Inflammatory macrophage treated with lipopolysaccharide for 4 hours (primary cell): ENCODE results near the gene PALLD.
A peak's percentile ranks its signal among the peaks of the same experiment; 100 is the strongest.
"Not testable (repeated sequence)": the region's sequence is repeated elsewhere in the genome, so short reads cannot be mapped to it uniquely, and the experiment has no call there.

Experiments
- DNase-seq: peaks from one replicate; pipeline ENCODE4 v3.0.0-alpha.2; 2020

Gene PALLD

DNA sequence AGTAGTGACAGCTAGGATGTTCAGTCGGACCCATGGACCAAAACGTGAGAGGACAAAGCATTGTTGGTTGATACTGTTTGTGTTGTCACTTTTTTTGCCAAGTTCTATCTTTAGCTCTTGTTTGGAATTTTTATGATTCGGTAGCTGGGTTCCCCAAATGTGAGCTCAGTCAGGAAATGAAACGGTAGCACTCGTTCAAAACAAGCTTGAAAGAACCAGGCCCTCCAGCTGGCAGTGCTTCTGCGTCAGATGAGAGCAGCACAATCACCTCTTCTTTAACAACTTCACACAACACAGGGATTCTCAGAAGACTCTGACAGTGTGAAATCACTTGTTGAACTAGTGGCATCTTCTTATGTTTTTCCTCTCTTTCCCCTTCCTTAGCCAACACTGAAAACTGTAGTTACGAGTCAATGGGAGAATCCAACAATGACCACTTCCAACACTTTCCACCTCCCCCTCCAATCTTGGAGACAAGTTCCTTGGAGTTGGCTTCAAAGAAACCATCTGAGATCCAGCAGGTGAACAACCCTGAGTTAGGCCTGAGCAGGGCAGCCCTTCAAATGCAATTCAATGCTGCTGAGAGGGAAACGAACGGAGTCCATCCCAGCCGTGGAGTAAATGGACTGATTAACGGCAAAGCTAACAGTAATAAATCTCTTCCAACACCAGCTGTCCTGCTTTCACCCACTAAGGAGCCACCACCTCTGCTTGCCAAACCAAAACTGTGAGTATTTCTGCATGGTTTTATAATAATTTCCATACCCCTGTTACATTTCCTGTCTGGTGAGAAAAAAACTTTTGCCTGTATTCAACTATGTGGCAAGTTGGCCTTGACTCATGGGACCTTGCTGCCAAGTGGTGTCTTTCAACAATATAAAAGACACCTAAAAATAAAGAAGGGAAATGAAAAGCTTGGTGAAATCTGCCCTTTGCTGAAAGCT is 214.6 kb downstream of the PALLD start:
- DNase-seq = peak; percentile 81

DNA sequence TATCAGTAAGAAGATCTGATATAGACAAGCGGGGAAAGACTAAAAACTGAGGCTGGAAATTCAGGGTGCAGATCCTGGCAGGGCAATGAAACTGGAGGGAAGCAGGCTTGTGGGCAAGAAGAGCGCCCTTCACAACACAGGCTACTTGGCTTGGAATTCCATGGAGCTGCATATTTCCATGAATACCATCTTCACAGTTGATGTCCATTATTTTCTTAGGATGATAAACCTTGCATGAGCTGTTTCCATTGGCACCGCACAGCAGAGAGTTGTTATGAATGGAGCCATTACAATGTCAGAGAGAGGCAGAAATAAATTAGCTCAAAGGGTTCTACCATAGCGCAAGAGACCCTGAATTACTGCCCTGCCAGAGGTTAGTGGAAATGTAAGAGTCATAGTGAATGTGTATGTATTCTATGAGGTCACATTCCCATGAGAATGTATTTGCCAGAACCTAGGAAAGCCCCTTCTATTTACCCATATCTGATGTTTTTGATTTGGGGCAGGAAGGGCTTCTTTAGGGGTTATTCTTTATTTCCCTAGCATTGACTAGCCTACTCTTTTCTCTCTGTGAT is 215.6 kb downstream of the PALLD start:
- DNase-seq = peak; percentile 67

DNA sequence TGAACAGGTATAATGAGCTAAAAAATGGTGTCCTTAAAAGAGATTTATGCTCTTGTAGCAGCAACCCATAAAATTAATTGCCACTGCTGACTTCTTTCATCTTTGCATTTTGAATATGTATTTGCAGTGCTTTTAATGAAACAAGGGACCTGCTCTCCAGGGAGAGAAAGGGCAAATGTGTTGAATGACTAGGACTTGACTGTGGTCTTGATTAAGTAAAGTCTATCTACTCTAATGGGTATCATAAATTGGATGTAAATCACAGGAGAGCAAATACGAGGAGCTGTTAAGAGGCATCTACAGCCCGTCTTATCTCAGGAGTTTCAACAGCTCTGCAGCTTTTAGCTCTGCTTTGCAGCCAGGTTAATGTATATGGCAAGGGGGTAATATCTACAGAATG is 216.4 kb downstream of the PALLD start:
- DNase-seq = no peak

DNA sequence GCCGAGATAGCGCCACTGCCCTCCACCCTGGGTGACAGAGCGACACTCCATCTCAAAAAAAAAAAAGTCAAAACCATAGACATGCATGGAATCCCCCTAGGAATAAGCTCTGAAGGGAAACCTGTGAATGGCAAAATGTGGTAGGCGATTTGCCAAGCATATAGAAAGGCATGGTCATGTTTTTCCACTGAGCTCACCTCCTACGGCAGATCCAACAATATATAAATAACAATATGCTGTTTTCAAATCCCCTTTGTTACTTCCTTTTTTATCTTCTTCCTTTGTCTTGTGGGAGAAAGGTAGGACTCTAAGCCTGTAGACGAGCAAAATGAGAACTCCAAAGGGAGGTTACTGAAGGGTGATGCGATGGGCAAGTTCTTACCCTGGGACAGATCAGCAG is 219.0 kb downstream of the PALLD start:
- peak; percentile 59 for DNase-seq

DNA sequence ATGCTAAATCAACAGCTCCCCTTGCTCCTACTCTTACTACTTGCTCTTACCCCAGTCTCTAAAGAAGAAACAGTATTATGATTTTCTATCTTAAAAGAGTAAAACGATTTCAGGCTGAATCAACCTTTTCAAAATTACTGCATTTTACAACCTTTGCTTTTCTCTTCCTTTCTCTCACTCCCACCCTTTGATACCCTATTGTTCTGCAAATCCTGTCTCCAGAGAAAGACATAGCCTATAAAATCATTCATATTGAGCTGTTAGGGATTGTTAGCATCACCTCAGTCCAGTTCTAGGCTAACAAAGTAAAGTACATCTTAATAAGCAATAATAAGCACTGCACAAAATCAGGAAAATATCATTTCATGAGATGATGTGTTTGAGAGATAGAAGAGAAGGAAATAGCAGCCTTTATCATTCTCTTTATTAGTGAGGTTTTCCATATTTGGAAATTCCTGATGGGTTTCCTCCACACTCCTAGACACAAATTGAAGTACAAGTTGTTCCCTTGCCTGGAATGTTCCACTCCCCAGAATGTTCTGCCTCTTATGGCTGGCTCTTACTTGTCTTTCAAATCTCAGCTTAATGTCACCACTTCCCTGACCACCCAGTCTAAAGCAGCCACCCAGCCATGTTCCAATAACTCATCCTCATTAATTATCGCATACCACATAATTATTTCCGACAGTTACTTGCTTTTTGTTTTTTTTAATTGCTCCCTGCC is 219.7 kb downstream of the PALLD start:
- no peak for DNase-seq

DNA sequence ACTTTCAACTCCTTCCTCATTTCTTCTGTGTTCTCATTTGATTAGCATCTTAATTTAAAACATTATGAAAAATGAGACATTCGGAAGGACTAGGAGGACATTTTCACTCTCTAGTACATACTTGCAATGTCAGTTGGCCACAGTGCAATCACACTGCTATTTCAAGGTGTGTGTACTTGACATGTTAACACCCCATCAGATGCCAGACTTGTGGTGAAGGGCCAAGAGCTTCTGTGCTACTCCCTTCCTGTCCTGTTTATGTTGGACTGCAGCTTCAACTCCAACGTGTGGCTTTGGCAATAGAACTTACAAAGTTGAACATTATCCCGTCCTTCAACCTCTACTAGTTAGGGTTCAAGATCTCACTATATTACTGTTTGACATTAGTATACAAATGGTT is 221.0 kb downstream of the PALLD start:
- no peak for DNase-seq

DNA sequence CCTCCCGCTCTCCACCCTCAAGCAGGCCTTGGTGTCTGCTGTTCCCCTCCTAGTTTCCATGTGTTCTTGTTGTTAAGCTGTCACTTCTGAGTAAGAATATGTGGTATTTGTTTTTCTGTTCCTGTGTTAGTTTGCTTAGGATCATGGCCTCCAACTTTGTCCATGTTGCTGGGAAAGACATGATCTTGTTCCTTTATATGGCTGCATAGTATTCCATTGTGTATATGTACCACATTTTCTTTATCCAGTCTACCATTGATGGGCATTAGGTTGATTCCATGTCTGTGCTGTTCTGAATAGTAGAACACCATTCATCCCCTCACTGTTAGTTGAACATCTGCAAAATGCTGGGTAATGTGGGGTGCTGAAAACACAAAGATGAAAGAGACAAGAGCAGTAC is 222.9 kb downstream of the PALLD start:
- no peak for DNase-seq

DNA sequence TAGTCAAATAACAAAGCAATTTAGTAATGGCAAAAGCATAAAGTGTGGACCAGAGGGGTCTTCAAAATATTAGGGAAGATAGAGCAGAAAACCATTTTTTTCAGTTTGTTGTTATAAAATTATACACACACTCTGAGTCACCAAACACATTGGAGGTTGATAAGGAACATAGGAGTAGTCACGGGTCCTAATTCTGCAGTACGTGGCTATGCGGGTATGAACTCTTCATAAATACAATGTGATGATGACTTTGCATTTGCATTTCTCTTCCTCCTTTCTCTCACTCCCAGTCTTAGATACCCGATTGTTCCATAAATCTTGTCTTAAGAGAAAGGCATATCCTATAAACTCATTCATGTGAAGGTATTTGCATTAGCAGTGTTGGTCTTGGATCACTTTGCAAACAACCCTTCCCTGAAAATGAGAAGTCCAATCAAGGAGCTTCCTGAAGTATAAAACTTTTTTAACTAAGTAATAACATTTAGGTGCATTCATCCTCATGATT is 223.6 kb downstream of the PALLD start:
- DNase-seq = peak; percentile 54

DNA sequence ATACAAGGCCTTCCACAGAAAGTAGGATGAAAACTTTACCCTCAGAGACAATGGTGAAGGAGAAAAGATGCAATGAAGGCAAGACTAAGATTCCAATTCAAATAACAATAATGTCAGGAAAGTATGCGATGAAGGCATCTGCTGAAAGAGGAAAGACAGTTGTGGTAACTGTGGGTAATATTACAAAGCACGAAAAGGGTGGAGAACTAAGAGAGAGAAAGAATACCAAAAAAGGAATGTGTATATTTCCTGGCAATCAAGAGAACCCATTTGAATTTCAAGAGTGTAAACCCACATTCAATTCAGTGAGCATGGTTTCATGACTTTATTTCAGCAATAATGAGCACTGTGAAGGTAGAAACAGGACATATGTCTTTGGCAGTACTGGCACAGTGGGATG is 225.5 kb downstream of the PALLD start:
- DNase-seq = no peak

DNA sequence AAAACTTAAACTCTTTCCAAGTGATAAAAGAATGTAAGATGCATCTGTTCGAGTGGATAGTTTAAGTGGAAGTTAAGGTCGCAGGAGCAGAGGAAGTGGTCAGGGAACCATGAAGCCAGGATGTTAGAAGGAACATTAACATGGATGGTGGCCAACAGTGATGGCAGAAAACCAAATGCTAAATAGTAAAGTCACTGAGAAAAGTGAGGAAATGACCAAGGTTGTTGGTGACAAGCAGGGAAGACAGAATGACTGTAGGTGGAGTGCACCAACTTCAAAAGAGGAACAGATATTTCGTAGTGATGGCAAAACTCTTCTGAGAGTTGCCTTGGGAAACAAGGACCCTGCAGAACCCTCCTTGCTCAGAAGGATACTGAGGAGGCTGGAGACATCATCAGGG is 226.2 kb downstream of the PALLD start:
- DNase-seq = peak; percentile 82

DNA sequence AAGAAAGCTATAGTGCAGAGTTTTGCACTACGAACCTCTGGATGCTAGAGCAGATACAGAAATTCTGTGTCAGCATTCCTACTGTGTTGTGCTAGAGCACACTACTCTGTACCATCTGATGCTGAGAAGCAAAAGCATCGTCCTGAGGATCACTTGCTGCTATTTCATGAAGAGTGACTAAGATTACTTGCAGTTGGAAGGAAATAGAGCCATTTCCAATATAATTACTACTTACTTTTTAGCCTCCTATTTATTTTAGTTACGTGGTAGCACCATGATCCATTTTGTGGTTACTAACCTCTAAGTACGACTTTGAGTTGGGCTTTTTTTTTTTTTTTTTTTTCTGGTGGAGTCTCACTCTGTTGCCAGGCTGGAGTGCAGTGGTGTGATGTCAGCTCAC is 226.7 kb downstream of the PALLD start:
- DNase-seq = no peak

DNA sequence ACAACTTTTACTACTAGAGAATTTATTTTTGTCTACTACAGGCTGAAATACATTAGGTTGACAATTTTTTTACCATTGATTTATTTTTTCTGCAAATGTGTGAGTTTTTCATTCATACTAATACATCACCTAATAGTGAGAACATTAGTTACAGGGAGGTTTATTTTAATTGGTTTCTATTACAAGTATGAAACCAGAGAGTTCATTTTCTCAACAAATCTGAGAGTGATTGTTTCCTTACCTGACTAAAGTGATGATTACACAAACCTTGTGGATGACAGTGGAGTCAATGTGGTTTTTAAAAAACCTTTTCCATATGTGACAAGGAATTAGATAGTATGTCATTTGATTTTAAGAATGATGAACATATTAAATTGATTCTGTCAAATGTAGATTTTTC is 227.4 kb downstream of the PALLD start:
- no peak for DNase-seq

DNA sequence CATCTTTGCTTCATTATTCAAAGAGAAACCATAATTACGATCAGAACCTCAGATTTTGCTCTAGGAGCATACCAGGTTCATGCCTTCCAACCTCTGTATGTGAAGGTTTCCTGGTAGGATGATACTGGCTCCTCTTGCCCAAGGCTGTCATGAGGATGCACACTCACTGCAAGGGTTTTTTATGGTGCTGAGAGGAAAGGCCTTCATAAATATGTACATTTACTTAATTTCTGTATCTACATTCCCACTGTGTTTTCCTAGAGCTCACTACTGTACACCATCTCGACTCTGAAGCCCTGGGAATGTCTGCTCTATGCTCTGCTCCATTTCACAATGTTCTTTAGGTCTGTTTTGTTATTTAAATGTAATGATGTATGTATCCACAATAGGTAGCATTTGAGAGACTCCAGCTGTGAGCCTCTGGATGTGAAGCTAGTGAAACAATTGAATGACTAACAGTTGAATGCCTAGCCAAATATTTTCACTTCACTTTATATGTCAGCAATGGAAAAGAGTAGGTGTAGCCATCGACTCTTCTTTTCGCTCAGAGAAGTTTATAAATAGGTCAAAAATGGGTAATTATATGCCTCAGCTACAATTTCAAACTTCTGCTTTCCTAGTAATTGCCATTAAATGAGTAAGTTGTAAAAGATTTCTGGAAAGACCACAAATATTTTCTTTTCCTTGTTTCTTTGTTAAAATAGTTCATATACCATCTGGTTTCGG is 228.0 kb downstream of the PALLD start:
- peak; percentile 77 for DNase-seq

DNA sequence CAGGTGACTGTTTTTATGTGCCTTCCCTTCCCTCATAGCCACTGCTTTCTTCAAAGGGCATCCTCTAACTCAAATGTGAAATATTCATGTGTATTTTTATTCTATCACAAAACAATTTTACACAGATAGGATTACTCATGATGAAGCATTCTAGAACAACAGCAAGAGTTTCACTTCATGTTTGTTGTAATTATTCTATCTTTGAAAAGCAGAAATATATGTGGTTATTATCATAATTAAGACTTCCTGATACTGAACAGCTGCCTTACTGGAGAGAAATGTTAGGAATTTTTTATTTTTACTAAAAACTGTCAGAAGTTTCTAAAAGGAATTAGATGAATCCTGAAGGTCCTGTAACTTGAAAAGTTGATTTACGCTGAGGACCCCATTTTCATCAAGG is 229.1 kb downstream of the PALLD start:
- DNase-seq = peak; percentile 75

DNA sequence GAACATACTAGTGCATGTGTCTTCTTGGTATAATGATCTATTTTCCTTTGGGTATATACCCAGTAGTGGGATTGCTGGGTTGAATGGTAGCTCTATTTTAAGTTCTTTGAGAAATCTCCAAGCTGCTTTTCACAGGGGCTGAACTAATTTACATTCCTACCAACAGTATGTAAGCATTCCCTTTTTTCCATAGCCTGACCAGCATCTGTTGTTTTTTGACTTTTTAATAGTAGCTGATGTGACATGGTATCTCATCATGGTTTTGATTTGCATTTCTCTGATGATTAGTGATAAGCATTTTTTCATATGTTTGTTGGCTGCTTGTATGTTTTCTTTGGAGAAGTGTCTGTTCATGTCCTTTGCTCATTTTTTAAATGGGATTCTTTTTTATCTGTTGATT is 230.3 kb downstream of the PALLD start:
- not testable (repeated sequence) for DNase-seq

DNA sequence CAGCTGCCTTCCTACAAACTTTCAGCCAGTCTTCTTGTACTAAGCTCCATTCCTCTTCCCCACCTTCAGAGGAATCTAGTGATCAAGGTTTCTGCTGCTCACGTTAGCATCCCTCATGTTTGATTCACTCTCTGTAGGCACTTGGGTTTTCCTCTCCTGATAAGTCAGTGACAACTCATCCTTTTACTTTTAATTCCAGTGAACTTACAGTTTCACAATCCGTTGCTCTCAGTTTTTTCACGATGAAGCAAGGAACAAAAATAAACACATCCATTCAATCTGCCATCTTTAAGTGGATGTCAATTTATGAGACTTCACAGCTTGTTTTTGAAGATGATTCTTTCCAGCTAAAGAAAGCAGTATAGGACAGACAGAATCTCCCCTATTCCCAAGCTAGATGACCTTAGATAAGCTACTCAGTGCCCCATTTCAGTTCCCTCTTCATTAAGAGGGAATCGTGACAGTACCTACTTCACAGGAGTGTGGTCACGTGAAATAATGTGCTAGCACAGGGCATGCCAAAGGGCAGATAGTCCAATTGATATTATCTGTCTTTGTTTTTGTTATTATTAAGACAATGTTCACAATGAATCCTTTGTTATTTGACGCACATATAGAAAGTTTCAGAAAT is 234.3 kb downstream of the PALLD start:
- DNase-seq = peak; percentile 68

DNA sequence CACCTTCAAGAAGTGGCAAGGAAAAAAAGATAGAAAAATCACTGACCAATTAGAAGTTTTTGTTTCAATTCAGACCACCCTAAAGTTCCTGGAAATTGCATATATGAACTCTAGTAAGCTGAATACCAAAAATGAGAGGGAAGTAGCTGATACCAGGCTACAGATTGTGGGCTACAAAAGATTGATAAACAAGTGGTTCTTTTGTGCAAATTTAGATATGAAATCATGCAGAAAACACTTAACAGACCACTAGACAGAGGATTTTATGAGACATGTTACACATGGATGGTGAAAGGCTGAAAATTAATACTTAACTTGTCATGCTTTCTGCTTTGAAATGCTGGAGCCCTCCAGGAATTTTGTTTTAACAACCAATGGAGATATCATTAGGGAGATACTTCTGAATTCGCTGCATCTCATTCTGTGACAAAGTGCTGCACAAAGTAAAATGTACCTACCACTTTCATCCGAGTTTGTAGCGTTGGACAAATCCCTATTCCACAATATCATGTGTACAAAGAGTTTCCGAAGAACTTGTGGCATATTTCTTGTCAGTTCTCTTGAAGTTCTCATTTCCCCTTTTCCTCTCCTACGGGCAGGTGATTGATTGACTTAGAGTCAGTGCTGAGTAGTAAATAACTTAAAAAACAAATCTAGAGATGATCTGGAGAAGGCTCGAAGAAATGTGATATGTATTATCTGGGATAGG is 235.0 kb downstream of the PALLD start:
- no peak for DNase-seq

DNA sequence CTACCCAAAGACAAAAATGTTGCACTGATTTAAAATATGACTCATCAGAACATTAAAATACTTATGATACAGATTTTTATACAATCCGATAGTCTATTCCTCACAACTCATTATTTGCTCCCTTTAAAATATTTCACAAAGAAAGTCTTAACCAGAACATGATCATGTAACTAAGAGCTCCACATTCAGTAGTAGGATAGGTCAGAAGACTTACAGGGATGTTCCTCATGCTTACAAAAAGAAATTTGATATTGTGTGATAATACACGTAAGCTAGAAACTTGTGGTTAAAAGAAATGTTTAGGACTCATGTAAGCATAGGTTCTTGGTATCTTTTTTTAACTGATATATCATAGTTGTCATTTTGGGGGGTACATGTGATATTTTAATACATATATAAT is 235.9 kb downstream of the PALLD start:
- DNase-seq = no peak

DNA sequence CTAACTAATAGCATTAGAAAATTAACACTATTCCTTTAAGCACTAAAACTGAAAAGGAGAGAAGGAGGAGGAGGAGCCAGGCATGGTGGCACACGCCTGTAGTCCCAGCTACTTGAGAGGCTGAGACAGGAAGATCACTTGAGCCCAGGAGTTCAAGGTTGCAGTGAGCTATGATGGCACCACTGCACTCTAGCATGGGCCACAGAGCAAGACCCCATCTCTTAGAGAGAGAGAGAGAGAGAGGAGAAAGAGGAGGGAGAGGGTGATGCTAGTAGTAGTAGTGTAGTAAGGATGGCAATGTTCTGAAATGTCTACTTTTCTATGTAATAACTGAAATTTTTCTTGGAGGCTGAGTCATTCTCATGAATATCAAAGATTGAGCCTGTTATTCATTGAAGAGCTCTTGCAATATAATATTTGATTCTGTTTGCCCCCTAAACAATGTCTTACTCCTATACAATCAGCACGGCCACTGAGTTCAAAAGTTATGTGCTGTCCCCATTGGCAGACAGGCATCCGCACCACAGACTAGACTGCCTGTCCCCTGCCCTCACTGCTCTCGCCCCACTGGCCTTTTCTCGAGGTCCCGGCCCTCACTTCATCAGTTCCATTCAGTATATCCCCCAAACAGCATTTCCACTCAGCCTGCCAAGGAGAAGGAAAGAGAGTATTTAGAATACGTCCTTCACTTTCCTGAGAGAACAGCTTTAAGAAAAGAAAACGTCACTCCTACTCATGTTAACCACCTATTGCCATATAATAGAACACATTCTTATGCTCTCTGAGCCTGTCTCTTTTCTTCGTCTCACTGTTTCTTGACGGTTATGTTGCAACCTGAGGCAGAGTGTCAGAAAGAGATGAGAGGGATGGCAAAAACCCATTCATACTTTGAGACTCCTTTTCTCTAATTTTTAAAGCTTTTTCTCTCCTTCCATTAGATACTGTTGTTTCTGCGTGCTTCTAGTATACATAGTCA is 238.1 kb downstream of the PALLD start:
- no peak for DNase-seq

DNA sequence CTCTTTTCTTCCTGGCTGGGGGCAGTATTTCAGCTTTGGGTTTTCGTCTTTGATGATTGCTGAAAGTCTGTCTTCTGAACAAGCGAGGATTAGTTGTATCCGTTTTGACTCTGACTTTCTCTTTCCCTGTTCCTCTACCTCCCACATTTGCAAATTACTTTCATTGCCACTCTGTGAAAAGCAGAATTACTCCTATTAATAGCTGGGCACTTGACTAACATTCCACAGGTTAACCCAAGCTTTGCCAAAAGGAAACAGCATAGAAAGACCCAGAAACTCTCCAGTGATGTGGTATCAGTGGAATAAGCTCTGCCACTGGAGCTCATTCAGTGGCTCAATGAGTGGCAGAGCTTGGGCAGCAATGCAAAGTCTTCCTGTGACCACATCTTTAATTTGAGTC is 238.9 kb downstream of the PALLD start:
- DNase-seq = peak; percentile 46
